Kidney epithelial cell (primary cell): ENCODE measurements around the gene ZDBF2. TPM values are rescaled to one million over a fixed set of nuclear protein-coding genes. Genes with fewer than 3 reads are reported as not detected.

ENCODE experiments used
- DNase-seq: peaks from one replicate; pipeline ENCODE4 v3.0.0-alpha.2; 2010; ENCODE audit warnings: low read depth
- H3K27me3 ChIP-seq: 2 replicates; pipeline ENCODE4 v1.6.0; 2011; ENCODE audit warnings: low read length; ENCODE audit not compliant: control insufficient read depth, insufficient read depth
- H3K36me3 ChIP-seq: 2 replicates; pipeline ENCODE4 v1.5.1; 2011; ENCODE audit warnings: low read length; ENCODE audit not compliant: control insufficient read depth, insufficient read depth
- H3K4me3 ChIP-seq: 2 replicates; pipeline ENCODE4 v1.5.1; 2011; ENCODE audit warnings: low read depth, mild to moderate bottlenecking, control low read depth, low read length
- total RNA-seq: library from RNA; depleted of rRNA; stranded (reverse); fragments of >200 nt; gene quantifications from 2 replicates; pipeline ENCODE4 v1.2.3, GENCODE V29; 2015
- TF ChIP-seq, protein P1 (sequence below): IDR thresholded peaks from 2 replicates; pipeline ENCODE4 v1.5.1; 2011; ENCODE audit warnings: mild to moderate bottlenecking, moderate library complexity, low read length, control low read depth, inconsistent platforms; ENCODE audit not compliant: insufficient read depth, poor library complexity, severe bottlenecking

The ZDBF2 gene
- total RNA-seq, 1 donor from 2014 or later: 8.5 TPM

DNA sequence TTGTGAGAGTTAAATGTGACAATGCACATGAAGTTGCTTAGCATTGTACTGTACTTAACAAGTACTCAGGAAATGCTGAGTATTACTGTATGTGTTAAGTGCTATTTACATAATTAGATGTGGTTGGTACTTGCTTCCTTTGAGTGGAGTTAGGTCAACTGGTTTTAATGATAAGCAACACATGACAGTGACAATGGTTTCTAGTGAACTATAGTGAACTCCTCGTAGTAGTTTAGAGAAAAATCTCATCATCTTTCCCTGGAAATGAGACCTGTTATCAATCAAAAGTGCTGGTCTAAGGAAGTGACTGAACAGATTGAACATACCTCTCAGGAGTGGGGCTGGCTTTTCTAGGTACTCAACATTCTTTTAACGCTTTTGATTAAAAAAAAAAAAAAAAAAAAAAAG lies 29.2 kb upstream of the ZDBF2 start:
- no peak overlapping the region for H3K4me3 ChIP-seq
- no peaks in the 10 kb centered on the region for H3K36me3 ChIP-seq
- DNase-seq: no peak
- H3K27me3 ChIP-seq: no peaks in the 10 kb centered on the region
- TF ChIP-seq, protein P1, sequence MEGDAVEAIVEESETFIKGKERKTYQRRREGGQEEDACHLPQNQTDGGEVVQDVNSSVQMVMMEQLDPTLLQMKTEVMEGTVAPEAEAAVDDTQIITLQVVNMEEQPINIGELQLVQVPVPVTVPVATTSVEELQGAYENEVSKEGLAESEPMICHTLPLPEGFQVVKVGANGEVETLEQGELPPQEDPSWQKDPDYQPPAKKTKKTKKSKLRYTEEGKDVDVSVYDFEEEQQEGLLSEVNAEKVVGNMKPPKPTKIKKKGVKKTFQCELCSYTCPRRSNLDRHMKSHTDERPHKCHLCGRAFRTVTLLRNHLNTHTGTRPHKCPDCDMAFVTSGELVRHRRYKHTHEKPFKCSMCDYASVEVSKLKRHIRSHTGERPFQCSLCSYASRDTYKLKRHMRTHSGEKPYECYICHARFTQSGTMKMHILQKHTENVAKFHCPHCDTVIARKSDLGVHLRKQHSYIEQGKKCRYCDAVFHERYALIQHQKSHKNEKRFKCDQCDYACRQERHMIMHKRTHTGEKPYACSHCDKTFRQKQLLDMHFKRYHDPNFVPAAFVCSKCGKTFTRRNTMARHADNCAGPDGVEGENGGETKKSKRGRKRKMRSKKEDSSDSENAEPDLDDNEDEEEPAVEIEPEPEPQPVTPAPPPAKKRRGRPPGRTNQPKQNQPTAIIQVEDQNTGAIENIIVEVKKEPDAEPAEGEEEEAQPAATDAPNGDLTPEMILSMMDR: no peak

DNA sequence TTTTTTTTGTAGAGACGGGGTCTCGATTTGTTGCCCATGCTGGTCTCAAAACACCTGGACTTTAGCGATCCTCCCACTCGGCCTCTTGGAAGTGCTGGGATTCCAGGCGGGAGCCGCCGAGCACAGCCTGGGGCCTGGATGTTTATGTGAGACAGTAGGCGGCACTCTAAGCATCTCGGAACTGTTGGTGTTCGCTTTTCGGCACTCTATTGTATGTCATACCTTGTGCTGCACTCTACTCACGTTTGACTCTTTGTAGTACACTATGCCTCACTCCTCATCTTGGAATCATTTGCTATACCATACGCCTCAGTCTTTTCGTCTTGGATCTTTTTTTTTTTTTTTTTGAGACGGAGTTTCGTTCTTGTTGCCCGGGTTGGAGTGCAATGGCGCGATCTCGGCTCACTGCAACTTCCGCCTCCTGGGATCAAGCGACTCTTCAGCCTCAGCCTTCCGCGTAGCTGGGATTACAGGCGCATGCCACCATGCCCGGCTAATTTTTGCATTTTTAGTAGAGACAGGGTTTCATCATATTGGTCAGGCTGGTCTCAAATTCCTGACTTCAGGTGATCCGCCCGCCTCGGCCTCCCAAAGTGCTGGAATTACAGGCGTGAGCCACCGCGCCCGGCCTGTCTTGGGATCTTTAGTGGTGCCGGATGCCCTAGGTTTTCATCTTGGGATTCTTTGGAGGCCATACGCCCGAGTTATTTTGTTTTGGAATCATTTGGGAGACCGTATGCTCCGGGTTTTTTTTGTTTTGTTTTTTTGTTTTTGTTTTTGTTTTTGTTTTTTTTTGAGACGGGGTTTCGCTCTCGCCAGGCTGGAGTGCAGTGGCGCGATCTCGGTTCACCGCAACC lies 24.2 kb upstream of the ZDBF2 start:
- Histone ChIP-seq H3K4me3 (no peak overlapping the region), H3K36me3 (no peaks in the 10 kb centered on the region), H3K27me3 (peaks cover 22% of the 10 kb centered on the region)
- TF ChIP-seq, protein P1: peak; percentile 3
- no peak for DNase-seq

DNA sequence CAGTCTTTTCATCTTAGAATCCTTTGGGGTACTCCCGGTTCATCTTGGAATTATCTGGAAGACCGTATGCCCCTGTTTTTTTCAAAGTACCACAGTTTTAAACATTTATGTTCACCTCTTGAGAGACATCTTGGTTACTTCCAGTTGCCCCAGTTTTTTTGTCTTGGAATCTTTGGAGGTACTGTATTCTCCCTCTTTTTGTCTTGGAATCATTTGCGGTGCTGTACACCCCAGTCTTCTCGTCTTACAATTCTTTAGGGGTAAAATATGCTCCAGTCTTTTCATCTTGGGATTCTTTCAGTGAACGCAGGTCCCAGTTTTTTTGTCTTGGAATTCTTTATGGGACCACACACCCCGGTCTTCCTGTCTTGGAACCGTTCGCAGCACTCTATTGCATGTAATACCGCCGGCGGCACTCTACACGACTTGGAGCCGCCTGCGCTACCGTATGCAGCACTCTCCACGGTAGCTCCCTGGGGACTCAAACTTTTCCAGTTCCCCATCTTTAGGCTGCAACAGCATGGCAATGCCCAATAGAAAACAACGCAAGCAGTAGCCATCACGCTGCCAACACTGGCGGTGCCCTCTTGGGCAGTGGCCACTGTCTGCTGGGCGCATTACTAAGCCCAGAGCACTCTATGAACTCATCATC lies 21.2 kb upstream of the ZDBF2 start:
- no peaks in the 10 kb centered on the region for H3K36me3 ChIP-seq
- no peak overlapping the region for H3K4me3 ChIP-seq
- peaks cover 36% of the 10 kb centered on the region for H3K27me3 ChIP-seq
- DNase-seq: no peak
- TF ChIP-seq, protein P1: no peak

DNA sequence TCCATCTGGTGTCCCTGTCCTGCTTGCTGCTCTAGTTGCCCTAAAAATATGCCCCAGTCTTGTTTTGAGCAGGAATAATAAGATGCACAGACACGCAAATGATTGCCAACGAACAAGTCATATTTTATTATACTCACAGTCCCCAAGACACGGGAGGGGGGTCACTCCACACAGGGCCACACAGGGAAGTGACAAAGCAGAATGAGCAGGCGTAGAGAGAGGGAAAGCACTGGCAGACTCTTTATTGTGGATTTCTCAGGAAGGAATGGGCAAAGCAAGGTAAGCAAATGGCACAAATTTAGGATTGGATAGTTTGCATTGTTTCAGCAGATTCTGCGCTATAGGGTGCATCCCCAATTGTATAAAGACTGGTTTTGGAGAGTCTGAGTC lies 20.7 kb upstream of the ZDBF2 start:
- DNase-seq: no peak
- Histone ChIP-seq H3K4me3 (no peak overlapping the region), H3K36me3 (no peaks in the 10 kb centered on the region), H3K27me3 (peaks cover 37% of the 10 kb centered on the region)
- TF ChIP-seq, protein P1: no peak

DNA sequence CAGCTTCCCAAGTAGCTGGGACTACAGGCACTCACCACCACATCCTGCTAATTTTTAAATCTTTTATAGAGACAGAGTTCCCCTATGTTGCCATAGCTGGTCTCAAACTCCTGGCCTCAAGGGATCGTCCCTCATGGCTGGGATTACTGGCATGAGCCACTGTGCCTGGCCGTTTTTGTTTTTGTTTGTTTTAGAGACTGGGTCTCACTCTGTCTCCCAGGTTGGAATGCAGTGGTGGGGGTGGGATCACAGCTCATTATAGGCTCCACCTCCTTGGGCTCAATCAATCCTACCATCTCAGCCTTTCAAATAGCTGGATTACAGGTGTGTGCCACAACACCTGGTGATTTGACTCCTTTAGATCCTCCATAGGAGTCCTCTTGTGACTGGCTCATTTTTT lies 19.5 kb upstream of the ZDBF2 start:
- H3K36me3 ChIP-seq: no peaks in the 10 kb centered on the region
- peaks cover 42% of the 10 kb centered on the region for H3K27me3 ChIP-seq
- H3K4me3 ChIP-seq: no peak overlapping the region
- TF ChIP-seq, protein P1: no peak
- DNase-seq: no peak
